Fibroblast of mammary gland (primary cell): ENCODE results near the gene KCNK15.

Experiments
- DNase-seq: peaks from one replicate; pipeline ENCODE4 v3.0.0-alpha.2; 2010; ENCODE audit warnings: low read depth
- H3K4me3 ChIP-seq: 2 replicates; pipeline ENCODE4 v1.5.1; 2011; ENCODE audit warnings: low read depth, mild to moderate bottlenecking, low read length, moderate library complexity; ENCODE audit not compliant: control insufficient read depth
- TF ChIP-seq, protein P1 (sequence below): conservative IDR thresholded peaks from 2 replicates; pipeline ENCODE4 v1.5.1; 2011; ENCODE audit warnings: low read depth, low read length, inconsistent platforms; ENCODE audit not compliant: control insufficient read depth, insufficient read depth

The KCNK15 gene

DNA sequence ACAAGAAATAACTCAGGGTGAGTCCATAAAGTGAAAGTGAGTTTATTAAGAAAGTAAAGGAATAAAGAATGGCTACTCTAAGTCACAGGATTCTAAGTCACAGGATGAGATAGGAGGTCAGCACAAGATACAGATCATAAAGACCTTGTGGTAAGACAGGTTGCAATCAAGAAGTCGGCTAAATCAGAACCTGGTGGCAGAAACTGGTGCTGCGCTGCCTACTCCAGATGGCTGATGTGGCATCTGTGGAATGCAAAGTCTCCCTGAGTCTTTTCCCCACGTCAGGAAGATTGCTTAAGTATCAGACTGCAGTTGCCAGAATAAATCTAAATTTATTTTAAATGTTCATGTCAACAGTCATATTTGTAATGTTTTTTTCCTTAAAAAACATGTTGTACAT lies 10.7 kb upstream of the KCNK15 start:
- H3K4me3 ChIP-seq = no peak overlapping the region
- DNase-seq = peak; percentile 50
- TF ChIP-seq, protein P1, sequence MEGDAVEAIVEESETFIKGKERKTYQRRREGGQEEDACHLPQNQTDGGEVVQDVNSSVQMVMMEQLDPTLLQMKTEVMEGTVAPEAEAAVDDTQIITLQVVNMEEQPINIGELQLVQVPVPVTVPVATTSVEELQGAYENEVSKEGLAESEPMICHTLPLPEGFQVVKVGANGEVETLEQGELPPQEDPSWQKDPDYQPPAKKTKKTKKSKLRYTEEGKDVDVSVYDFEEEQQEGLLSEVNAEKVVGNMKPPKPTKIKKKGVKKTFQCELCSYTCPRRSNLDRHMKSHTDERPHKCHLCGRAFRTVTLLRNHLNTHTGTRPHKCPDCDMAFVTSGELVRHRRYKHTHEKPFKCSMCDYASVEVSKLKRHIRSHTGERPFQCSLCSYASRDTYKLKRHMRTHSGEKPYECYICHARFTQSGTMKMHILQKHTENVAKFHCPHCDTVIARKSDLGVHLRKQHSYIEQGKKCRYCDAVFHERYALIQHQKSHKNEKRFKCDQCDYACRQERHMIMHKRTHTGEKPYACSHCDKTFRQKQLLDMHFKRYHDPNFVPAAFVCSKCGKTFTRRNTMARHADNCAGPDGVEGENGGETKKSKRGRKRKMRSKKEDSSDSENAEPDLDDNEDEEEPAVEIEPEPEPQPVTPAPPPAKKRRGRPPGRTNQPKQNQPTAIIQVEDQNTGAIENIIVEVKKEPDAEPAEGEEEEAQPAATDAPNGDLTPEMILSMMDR = no peak

DNA sequence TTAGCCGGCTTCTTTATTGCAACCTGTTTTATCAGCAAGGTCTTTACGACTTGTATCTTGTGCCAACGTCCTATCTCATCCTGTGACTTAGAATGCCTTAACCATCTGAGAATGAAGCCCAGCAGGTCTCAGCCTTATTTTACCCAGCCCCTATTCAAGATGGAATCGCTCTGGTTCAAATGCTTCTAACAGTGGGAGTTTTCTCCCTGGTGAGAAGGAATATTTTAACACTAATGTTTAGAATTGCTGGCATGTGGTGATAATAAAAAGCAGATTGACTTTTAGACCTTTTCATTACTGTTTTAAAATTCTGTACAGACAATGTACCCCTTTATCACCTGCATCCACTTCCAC lies 9.9 kb upstream of the KCNK15 start:
- no peak overlapping the region for H3K4me3 ChIP-seq
- DNase-seq = no peak
- TF ChIP-seq, protein P1 = no peak

DNA sequence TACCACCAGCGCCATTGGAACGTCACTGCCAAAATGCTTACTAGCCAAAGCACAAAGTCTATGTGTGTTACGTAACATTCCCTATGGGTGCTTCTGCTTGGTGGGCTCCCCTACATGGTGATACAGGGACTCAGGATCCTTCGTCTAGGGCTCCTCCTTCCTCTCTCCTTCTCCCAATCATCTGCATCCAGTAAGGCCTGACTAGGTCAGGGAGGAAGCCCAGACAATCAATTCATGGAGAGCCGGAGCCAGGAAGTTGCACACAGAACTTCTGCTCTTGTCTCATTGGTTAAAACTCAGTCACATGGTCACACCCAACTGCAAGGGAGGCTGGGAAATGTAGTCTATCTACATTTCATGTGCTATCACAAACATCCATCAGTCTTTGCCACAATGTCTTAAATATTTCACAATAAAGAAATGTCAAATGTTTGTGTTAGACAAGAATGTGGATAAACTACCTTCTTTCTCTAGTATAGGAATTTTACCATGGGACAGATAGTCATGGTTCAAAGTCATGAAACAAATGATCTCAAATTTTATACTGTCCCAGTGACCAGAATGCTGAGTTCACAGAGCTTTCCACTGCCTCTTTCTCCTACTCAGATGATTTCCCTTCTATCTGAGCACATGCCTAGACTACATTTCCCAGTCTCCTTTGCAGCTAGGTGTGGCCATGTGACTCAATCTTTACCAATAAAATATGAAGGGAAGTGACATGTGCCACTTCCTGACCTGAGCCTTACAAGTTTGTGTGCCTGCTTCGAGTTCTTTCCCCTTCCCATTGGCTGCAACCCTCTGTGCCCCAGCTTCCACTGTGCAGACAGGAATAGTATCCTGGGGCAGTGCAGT lies 9.3 kb upstream of the KCNK15 start:
- peak; percentile 94 for DNase-seq
- TF ChIP-seq, protein P1 = peak; percentile 31
- no peak overlapping the region for H3K4me3 ChIP-seq

DNA sequence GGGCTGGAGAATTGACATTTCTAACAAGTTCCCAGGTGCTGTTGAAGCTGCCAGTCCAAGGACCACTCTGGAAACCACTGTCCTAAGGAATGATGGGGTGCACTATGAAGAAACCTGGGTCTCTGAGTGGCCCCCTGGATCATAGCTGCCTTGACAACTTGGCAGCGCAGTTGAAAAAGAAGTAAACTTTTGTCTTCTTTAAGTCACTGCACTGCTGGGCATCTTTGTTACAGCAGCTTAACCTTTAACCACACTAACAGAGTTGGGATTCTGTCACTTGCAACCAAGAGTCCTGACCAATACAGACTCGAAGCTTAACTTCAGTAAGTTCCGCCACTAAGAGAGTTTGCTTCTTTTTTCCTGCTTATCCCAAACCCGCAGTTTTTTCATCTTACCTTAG lies 8.5 kb upstream of the KCNK15 start:
- TF ChIP-seq, protein P1 = no peak
- DNase-seq = no peak
- no peak overlapping the region for H3K4me3 ChIP-seq

DNA sequence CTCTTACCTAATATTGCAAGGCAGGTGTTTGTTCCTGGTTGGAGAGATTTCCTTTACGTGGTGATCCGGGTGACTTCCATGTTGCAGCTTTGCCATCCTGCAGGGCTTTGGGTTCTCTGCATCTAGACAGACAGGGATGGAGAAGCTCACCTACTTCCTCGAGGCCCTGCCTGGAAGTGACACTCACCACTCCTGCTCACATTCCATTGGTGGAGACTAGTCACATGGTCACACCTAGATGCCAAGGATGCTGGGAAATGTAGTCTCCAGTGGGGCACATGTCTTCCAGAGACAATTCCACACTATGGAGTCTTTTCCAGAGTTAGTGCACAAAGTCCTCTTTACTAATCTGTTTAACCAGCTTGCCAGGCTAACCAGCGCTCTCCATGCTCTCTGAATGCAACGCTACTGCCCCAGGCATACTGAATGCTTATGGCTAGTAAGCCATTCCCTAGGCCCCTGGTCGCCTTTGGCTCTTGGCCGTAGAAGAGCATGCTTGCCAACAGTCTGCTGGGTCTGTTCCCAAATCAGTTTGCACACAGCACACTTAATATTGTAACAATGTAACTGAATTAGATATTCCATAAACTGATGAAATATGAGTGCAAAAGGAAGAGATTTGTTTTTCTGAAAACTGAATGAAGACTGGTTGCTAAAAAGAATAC lies 6.7 kb upstream of the KCNK15 start:
- H3K4me3 ChIP-seq = no peak overlapping the region
- TF ChIP-seq, protein P1 = no peak
- peak; percentile 80 for DNase-seq

DNA sequence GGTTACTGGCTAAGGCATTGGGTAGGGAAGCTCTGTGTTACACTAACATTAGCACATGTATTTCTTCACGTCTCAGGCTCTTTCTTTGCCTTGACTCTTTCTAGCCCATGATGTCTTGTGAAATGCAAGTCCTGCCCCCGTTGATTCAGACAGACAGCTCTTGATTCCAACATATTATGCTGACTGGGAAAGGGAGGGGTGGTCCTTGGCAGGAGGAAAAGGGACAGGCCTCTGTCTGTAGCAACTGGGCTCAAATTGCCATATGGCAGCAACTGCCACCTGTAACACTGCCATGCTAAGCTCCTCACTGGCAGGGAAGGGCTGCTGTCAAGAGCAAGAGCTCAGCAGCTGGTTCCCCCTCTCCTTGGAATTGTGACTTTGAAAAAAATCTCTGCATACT lies 5.7 kb upstream of the KCNK15 start:
- H3K4me3 ChIP-seq = no peak overlapping the region
- TF ChIP-seq, protein P1 = no peak
- no peak for DNase-seq
